Naive thymus-derived CD4-positive, alpha-beta T cell (primary cell): ENCODE data around the gene BTRC. TPM values are rescaled to one million over a fixed set of nuclear protein-coding genes. Genes with fewer than 3 reads are reported as not detected.

Source experiments
- ATAC-seq: fragments of 150-1000 bp; cut with Tn5 transposase; 2 replicates; pipeline ENCODE4 v1.10.0; 2021; ENCODE audit warnings: mild to moderate bottlenecking, moderate library complexity
- CTCF ChIA-PET: fragments of 350-600 bp; sonication (Branson Sonifier 250); formaldehyde crosslinking; loops from one replicate; lab custom pipeline; 2021; ENCODE audit warnings: antibody characterized with exemption; lab: Charles Lee
- POLR2A ChIA-PET: fragments of 350-600 bp; sonication (Branson Sonifier 250); formaldehyde crosslinking; loops from one replicate; lab custom pipeline; 2021; ENCODE audit warnings: antibody characterized with exemption, inconsistent platforms; lab: Charles Lee
- DNase-seq, 9 donors: peaks; one replicate each; pipeline versions ENCODE4 v3.0.0 to v3.0.0-alpha.2; 2020 to 2022; ENCODE audit warnings: mixed read lengths in 1 of 9
- H3K27ac ChIP-seq: one replicate; pipeline ENCODE4 v1.7.0; 2013; ENCODE audit warnings: mild to moderate bottlenecking, low read depth, low read length, moderate library complexity
- H3K27me3 ChIP-seq, 2 donors: one replicate each; pipeline ENCODE4 v1.7.0; 2013; ENCODE audit warnings: low read length in 2 of 2, mild to moderate bottlenecking in 2 of 2, moderate library complexity in 2 of 2; ENCODE audit not compliant: control insufficient read depth in 2 of 2, insufficient read depth in 2 of 2
- H3K36me3 ChIP-seq, 3 experiments: 1 replicate in 2 of 3; 2 replicates in 1 of 3; pipeline ENCODE4 v1.7.0; 2013; ENCODE audit warnings: low read length in 3 of 3, mild to moderate bottlenecking in 3 of 3, moderate library complexity in 1 of 3; ENCODE audit not compliant: insufficient read depth in 3 of 3, control insufficient read depth in 2 of 3
- H3K4me1 ChIP-seq, 2 donors: one replicate each; pipeline ENCODE4 v1.7.0; 2013; ENCODE audit warnings: low read length in 2 of 2, mild to moderate bottlenecking in 2 of 2, moderate library complexity in 1 of 2; ENCODE audit not compliant: control insufficient read depth in 2 of 2, insufficient read depth in 2 of 2
- H3K4me3 ChIP-seq: 2 replicates; pipeline ENCODE4 v1.7.0; 2013; ENCODE audit warnings: mild to moderate bottlenecking, low read length
- H3K9me3 ChIP-seq, 3 experiments: 1 replicate in 2 of 3; 2 replicates in 1 of 3; pipeline ENCODE4 v1.7.0; 2013; ENCODE audit warnings: low read length in 3 of 3; ENCODE audit not compliant: control insufficient read depth in 2 of 3
- H3K27ac Mint-ChIP-seq, 9 donors: one replicate each; pipeline ENCODE4 v1.8.0; 2020 to 2022; ENCODE audit warnings: mixed read lengths in 9 of 9, mild to moderate bottlenecking in 8 of 9, moderate library complexity in 5 of 9, inconsistent platforms in 2 of 9
- H3K27me3 Mint-ChIP-seq, 5 donors: one replicate each; pipeline ENCODE4 v1.8.0; 2021 to 2022; ENCODE audit warnings: mixed read lengths in 5 of 5, mild to moderate bottlenecking in 1 of 5
- H3K36me3 Mint-ChIP-seq, 5 donors: one replicate each; pipeline ENCODE4 v1.8.0; 2020 to 2022; ENCODE audit warnings: mixed read lengths in 5 of 5, mild to moderate bottlenecking in 3 of 5, inconsistent platforms in 1 of 5
- H3K4me1 Mint-ChIP-seq, 7 donors: one replicate each; pipeline ENCODE4 v1.8.0; 2020 to 2022; ENCODE audit warnings: mixed read lengths in 7 of 7, mild to moderate bottlenecking in 3 of 7, inconsistent platforms in 1 of 7
- H3K4me3 Mint-ChIP-seq, 10 donors: one replicate each; pipeline ENCODE4 v1.8.0; 2020 to 2022; ENCODE audit warnings: mild to moderate bottlenecking in 10 of 10, mixed read lengths in 10 of 10, moderate library complexity in 6 of 10, inconsistent platforms in 2 of 10
- H3K9me3 Mint-ChIP-seq, 11 donors: one replicate each; pipeline ENCODE4 v1.8.0; 2020 to 2022; ENCODE audit warnings: mixed read lengths in 11 of 11, mild to moderate bottlenecking in 4 of 11, inconsistent platforms in 1 of 11, moderate library complexity in 1 of 11
- intact Hi-C, 2 donors: fragments of 100-400 bp; cut with micrococcal nuclease; formaldehyde crosslinking; loops; one replicate each; pipeline ENCODE4 v1.15.1; 2023
- polyA plus RNA-seq, 2 donors: library from polyadenylated mRNA; unstranded; fragments of 300-500 nt; fragmentation: Illumina TruSeq; gene quantifications; one replicate each; pipeline ENCODE4 v1.2.3, GENCODE V29; 2021
- total RNA-seq, 6 experiments: library from RNA in 5 of 6; stranded (reverse) in 5 of 6; gene quantifications; 1 replicate in 5 of 6; 2 replicates in 1 of 6; pipeline ENCODE4 v1.2.3 and lab custom pipeline; 2021 to 2026

BTRC gene
- total and polyA plus RNA-seq, 7 experiments from 2014 or later, result 12.8 to 26.1 (median 16.8) TPM

DNA sequence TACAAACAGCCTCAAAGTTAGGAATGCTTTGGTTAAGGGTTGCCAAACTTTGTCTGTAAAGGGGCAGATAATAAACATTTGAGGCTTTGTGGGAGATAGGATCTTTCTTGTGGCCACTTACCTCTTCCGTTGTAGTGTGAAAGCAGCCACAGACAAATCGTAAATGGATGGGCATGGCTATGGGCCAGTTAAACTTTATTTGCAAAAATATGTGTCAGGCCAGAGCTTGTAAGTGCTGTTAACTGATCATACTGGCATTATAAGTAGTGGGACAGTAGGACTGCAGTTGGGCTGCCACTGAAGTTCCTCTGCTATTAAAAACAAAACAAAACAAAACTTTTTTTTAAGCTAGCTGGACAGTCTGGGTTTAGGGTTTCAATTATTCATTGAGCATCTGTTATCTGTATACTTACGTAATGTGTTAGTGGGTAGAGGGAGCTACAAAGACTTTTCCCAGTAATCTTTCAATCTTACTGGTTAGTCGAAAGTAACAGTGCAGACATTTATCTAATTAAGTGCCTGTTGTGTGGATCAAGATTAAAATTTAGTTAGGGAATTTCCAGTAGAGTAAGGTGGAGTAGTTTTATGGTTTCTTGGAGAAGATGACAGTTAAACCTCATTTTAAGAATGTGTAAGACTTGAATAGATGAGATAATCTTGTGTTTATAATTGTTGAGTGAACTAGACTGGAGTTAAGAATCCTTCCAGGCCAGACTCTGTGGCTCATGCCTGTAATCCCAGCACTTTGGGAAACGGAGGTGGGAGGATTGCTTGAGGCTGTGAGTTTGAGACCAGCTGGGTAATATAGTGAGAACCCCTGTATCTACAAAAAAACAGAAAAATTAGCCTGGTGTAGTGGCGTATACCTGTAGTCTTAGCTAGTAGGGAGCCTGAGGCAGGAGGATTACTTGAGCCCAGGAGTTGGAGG is 100.1 kb downstream of the BTRC start:
- no peak overlapping the region for H3K27ac ChIP-seq
- CTCF ChIA-PET, result no interaction called here
- POLR2A ChIA-PET, result no interaction called here
- ATAC-seq (peak; percentile 69), DNase-seq (no peak)
- Mint-ChIP-seq H3K36me3 (no peaks in the 10 kb centered on the region), H3K27me3 (peaks cover 0 to 10% (median 0%) of the 10 kb centered on the region in 5 donors), H3K4me3 (peak overlapping the region in 2 of 10 donors; percentile 17 to 18), H3K9me3 (no peaks in the 10 kb centered on the region), H3K27ac (peak overlapping the region in 1 of 9 donors; percentile 19), H3K4me1 (peaks cover 12 to 41% (median 32%) of the 10 kb centered on the region in 7 donors)
- H3K4me1 ChIP-seq, result peaks cover 0 to 6% of the 10 kb centered on the region in 2 donors
- intact Hi-C loops, result no loop called here
- H3K36me3 ChIP-seq, result no peaks in the 10 kb centered on the region
- H3K9me3 ChIP-seq, result no peaks in the 10 kb centered on the region
- H3K4me3 ChIP-seq, result no peak overlapping the region
- no peaks in the 10 kb centered on the region for H3K27me3 ChIP-seq

DNA sequence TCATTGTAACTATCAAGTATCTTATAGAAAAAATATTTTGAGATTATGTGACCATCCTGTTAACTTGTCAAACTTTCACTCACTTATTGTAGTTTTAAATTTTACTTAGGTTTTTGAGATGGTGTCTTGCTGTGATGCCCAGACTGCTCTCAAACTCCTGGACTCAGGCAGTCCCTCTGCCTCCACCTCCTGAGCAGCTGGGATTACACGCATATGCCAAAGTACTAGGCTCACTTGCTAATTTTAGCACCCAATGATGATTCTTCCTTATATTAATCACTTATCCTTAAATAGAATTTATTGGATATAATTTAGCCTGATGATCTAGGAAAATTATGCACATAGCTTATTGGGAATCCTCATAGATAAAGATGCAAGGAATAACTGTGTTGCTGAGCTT is 104.9 kb downstream of the BTRC start:
- DNase-seq (no peak), ATAC-seq (no peak)
- Histone ChIP-seq H3K4me1 (no peaks in the 10 kb centered on the region), H3K27ac (no peak overlapping the region), H3K36me3 (no peaks in the 10 kb centered on the region), H3K4me3 (no peak overlapping the region), H3K27me3 (no peaks in the 10 kb centered on the region), H3K9me3 (no peaks in the 10 kb centered on the region)
- Mint-ChIP-seq H3K4me1 (peaks cover 0 to 11% (median 5%) of the 10 kb centered on the region in 7 donors), H3K4me3 (no peak overlapping the region), H3K9me3 (no peaks in the 10 kb centered on the region), H3K36me3 (no peaks in the 10 kb centered on the region), H3K27me3 (peaks cover 0 to 6% (median 0%) of the 10 kb centered on the region in 5 donors), H3K27ac (no peak overlapping the region)
- POLR2A ChIA-PET, result no interaction called here
- intact Hi-C loops, result no loop called here
- CTCF ChIA-PET, result no interaction called here

DNA sequence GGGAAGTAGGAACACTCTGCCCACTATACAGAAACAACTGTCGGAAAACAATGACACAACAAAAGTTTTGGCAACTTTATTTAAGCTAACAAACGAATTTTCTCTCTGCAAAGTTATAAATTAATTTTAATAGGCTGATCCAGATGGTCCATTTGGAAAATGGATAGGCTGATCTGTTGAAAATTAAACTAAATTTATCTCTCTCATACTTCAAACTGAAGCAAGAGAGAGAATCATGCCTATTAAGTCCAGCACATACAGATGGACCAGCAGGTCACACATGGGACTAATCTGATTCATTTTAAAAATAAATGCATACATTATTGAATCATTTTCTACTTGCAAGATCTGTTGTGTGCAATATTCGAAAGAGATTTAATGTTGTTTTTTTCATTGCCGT is 110.1 kb downstream of the BTRC start:
- Histone ChIP-seq H3K27me3 (no peaks in the 10 kb centered on the region), H3K4me3 (no peak overlapping the region), H3K4me1 (no peaks in the 10 kb centered on the region), H3K27ac (no peak overlapping the region), H3K36me3 (no peaks in the 10 kb centered on the region), H3K9me3 (no peaks in the 10 kb centered on the region)
- H3K4me3 Mint-ChIP-seq, result no peak overlapping the region
- POLR2A ChIA-PET, result no interaction called here
- intact Hi-C loops, result no loop called here
- no peak overlapping the region for H3K27ac Mint-ChIP-seq
- CTCF ChIA-PET, result no interaction called here
- H3K36me3 Mint-ChIP-seq, result no peaks in the 10 kb centered on the region
- peaks cover 0 to 12% (median 9%) of the 10 kb centered on the region in 7 donors for H3K4me1 Mint-ChIP-seq
- H3K27me3 Mint-ChIP-seq, result peaks cover 0 to 5% (median 0%) of the 10 kb centered on the region in 5 donors
- ATAC-seq, result no peak
- H3K9me3 Mint-ChIP-seq, result no peaks in the 10 kb centered on the region
- no peak for DNase-seq

DNA sequence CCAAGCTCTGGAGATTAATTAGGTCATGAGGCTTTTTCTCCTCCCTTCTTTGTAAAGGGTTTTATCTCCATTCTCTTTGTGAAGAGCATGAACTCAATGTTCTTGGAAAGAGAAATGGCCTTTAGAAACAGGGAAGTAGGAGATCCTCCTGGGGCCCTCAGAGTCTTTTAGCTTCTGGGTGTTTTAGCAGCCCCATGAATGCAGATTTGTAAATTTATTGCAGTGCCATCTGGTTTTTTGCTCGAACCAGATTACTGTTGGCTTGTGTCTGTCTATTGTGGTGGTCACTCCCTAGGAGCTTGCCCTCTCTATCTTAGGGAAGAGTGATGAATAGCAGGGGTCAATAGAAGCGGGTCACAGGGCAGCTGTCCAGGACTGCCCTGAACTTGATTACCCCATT is 110.6 kb downstream of the BTRC start:
- Mint-ChIP-seq H3K27ac (peak overlapping the region in 1 of 9 donors; percentile 70), H3K27me3 (peaks cover 0 to 6% (median 0%) of the 10 kb centered on the region in 5 donors), H3K4me3 (no peak overlapping the region), H3K36me3 (no peaks in the 10 kb centered on the region), H3K4me1 (peaks cover 0 to 12% (median 9%) of the 10 kb centered on the region in 7 donors), H3K9me3 (no peaks in the 10 kb centered on the region)
- Histone ChIP-seq H3K27ac (no peak overlapping the region), H3K9me3 (no peaks in the 10 kb centered on the region), H3K36me3 (no peaks in the 10 kb centered on the region), H3K4me1 (no peaks in the 10 kb centered on the region), H3K4me3 (no peak overlapping the region), H3K27me3 (no peaks in the 10 kb centered on the region)
- POLR2A ChIA-PET, result no interaction called here
- DNase-seq, result no peak
- intact Hi-C loops, result no loop called here
- ATAC-seq, result no peak
- CTCF ChIA-PET, result no interaction called here

DNA sequence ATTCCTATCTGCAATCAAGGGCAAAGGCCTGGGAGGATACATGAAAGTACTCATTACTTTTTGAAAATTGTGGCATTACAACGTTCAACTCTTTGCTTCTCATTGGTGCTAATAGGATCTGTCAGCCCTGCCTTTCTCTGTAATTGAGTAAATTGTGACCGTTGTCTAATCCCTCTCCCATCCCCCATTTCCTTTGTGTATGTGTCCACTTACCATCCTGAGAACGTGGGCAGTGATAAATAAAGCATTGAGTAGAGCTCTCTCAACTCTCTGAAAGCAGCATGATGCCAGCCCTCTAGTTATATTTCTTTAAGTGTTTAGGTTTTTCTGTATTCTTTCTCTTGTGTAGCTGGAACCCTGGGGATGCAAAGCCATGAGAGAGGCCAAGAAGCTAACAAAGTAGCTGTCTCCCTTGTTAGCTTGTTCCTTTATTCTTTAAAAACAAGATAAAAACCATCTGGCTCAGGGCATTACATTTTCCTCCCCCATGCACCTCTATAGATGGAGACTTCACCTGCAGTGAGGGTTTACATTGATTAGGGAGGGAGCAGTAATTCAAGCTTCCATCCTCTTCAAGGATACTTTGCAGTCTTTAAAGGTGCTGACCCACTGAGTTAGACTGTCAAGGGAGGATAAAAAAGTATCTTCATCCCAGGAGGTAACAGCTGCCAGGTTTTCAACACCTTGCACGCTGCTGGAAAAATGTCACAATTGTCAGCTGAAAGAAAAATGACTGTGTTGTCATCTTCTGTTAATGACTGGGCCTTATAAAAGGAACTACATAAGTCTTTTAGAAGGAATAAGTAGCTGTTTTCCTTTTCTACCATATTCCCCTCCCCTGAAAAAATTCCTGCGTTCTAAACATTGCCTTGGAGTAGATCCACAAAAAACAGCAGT is 112.3 kb downstream of the BTRC start:
- CTCF ChIA-PET, result interaction anchor here (0.5 to 2.6 kb wide), 14 partner anchors 10 to 1488 kb away, joined by 3 to 28 read pairs (median 4); no protein-coding TSS in a partner anchor
- intact Hi-C loops, result loop anchor here in 1 of 2 donors (2.0 to 5.0 kb wide), 3 partner anchors 105 to 305 kb away; no protein-coding TSS in a partner anchor
- Histone ChIP-seq H3K4me3 (no peak overlapping the region), H3K36me3 (no peaks in the 10 kb centered on the region), H3K27ac (no peak overlapping the region), H3K9me3 (no peaks in the 10 kb centered on the region), H3K27me3 (no peaks in the 10 kb centered on the region), H3K4me1 (no peaks in the 10 kb centered on the region)
- DNase-seq (no peak), ATAC-seq (no peak)
- Mint-ChIP-seq H3K27me3 (peaks cover 0 to 3% (median 0%) of the 10 kb centered on the region in 5 donors), H3K36me3 (peaks cover 0 to 3% (median 0%) of the 10 kb centered on the region in 5 donors), H3K4me3 (no peak overlapping the region), H3K9me3 (no peaks in the 10 kb centered on the region), H3K4me1 (peaks cover 0 to 12% (median 9%) of the 10 kb centered on the region in 7 donors), H3K27ac (peak overlapping the region in 1 of 9 donors; percentile 14)
- POLR2A ChIA-PET, result no interaction called here

DNA sequence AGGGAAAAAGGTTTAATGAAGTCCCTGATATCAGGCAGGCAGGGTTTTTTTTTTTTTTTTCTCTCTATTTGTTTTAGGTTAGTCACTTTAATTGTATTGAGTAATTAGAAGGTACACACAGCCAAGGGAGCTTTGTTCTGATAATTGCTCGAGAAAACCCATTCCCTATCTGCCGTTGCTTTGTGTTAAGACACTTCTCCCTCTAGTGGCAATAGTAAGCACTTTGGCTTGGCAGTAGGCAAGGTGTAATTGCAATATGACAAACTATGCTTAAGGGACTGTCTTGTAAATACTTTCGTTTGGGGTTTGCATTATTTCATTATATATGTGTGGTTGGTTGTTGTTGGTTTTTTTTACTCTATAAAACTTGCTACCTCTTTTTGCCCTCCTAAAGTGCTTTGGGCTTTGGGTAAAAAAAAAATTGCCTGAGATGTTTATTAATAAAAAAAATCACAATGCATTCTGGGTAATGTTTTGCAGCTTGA is 113.4 kb downstream of the BTRC start:
- no peaks in the 10 kb centered on the region for H3K4me1 ChIP-seq
- DNase-seq, result peak in 7 of 9 donors; percentile 22 to 64 (median 52)

More for the DNA sequence above, 113.4 kb downstream of the BTRC start:
- no peaks in the 10 kb centered on the region for H3K9me3 Mint-ChIP-seq
- POLR2A ChIA-PET, result interaction anchor here (0.5 kb wide), 1 partner anchor 1874 kb away, joined by 4 read pairs; no protein-coding TSS in a partner anchor
- no peak overlapping the region for H3K27ac Mint-ChIP-seq
- Histone ChIP-seq H3K4me3 (no peak overlapping the region), H3K27me3 (no peaks in the 10 kb centered on the region), H3K27ac (no peak overlapping the region), H3K36me3 (no peaks in the 10 kb centered on the region), H3K9me3 (no peaks in the 10 kb centered on the region)
- H3K4me1 Mint-ChIP-seq, result peaks cover 0 to 12% (median 9%) of the 10 kb centered on the region in 7 donors
- H3K36me3 Mint-ChIP-seq, result peaks cover 0 to 8% (median 0%) of the 10 kb centered on the region in 5 donors
- intact Hi-C loops, result loop anchor here (1.0 to 5.0 kb wide), 6 partner anchors 103 to 307 kb away; no protein-coding TSS in a partner anchor
- CTCF ChIA-PET, result interaction anchor here (0.6 to 2.6 kb wide), 14 partner anchors 11 to 1487 kb away, joined by 3 to 28 read pairs (median 4); no protein-coding TSS in a partner anchor
- no peak overlapping the region for H3K4me3 Mint-ChIP-seq
- H3K27me3 Mint-ChIP-seq, result peaks cover 0 to 3% (median 0%) of the 10 kb centered on the region in 5 donors
- peak; percentile 90 for ATAC-seq
